Measurements from ENCODE around the gene SELENOM.
A peak's percentile ranks its signal among the peaks of the same experiment; 100 is the strongest.
"Not testable (repeated sequence)": the region's sequence is repeated elsewhere in the genome, so short reads cannot be mapped to it uniquely, and the experiment has no call there.

SELENOM gene

GRCh38 chr22:31089160-31090100 is 17.9 kb downstream of the SELENOM start:
- peak; percentile 34 for DNase-seq

GRCh38 chr22:31088233-31088986 is 19.0 kb downstream of the SELENOM start:
- no peak for DNase-seq

GRCh38 chr22:31087744-31088215 is 19.6 kb downstream of the SELENOM start:
- no peak for DNase-seq

- no peak for DNase-seq
These were observed 20.6 kb downstream of the SELENOM start for GRCh38 chr22:31086703-31087330.

GRCh38 chr22:31085928-31086327 is 21.4 kb downstream of the SELENOM start:
- DNase-seq: no peak

- DNase-seq: no peak
These were observed 21.9 kb downstream of the SELENOM start for GRCh38 chr22:31085493-31085824.

- DNase-seq: peak; percentile 59
These were observed 22.4 kb downstream of the SELENOM start for GRCh38 chr22:31084811-31085492.

GRCh38 chr22:31083923-31084810 is 23.2 kb downstream of the SELENOM start:
- peak; percentile 59 for DNase-seq

GRCh38 chr22:31083377-31083768 is 24.0 kb downstream of the SELENOM start:
- DNase-seq: peak; percentile 14

- DNase-seq: no peak
These were observed 24.6 kb downstream of the SELENOM start for GRCh38 chr22:31082606-31083376.

- DNase-seq: no peak
These were observed 25.3 kb downstream of the SELENOM start for GRCh38 chr22:31081963-31082605.

- DNase-seq: peak; percentile 83
These were observed 26.3 kb downstream of the SELENOM start, which contains the start of gene SMTN for GRCh38 chr22:31080848-31081649. SMTN (plus strand) TSS chr22:31081318; CDS start chr22:31083259, 1,941 bp downstream.

GRCh38 chr22:31080164-31080847 is 27.1 kb downstream of the SELENOM start:
- DNase-seq: no peak

- no peak for DNase-seq
These were observed 28.2 kb downstream of the SELENOM start for GRCh38 chr22:31079095-31079642.

GRCh38 chr22:31078389-31078788 is 29.0 kb downstream of the SELENOM start:
- not testable (repeated sequence) for DNase-seq

- DNase-seq: no peak
These were observed 29.7 kb downstream of the SELENOM start for GRCh38 chr22:31077681-31078080.

- DNase-seq: no peak
These were observed 31.4 kb downstream of the SELENOM start for GRCh38 chr22:31075961-31076360.

- not testable (repeated sequence) for DNase-seq
These were observed 33.7 kb downstream of the SELENOM start for GRCh38 chr22:31073545-31074145.
